ENCODE data around the gene PEX11G. TPM values are rescaled to one million over a fixed set of nuclear protein-coding genes. Genes with fewer than 3 reads are reported as not detected.
A peak's percentile ranks its signal among the peaks of the same experiment; 100 is the strongest.

Gene PEX11G
- total RNA-seq, 1 donor = 2.9 TPM

GRCh38 chr19:7456964-7457541, 31.8 kb downstream of the PEX11G start:
- no peak overlapping the region for H3K4me3 ChIP-seq (ENCODE audit: insufficient read depth, low read length)
- TF ChIP-seq CTCF (IDR thresholded peaks at IDR 0.05; ENCODE audit: extremely low read depth, low read depth, low read length) = no peak
- H3K4me1 ChIP-seq (ENCODE audit: insufficient read depth, low read length) = no peaks in the 10 kb centered on the region
- H3K36me3 ChIP-seq (ENCODE audit: insufficient read depth, low read length) = peaks cover 38% of the 10 kb centered on the region
- H3K27me3 ChIP-seq (ENCODE audit: insufficient read depth, low read length) = no peaks in the 10 kb centered on the region
- H4K20me1 ChIP-seq (ENCODE audit: insufficient read depth, low read length) = no peaks in the 10 kb centered on the region
- H2AFZ ChIP-seq (ENCODE audit: low read length) = no peak overlapping the region
- H3K9me3 ChIP-seq (ENCODE audit: low read depth, low read length) = no peaks in the 10 kb centered on the region
- H3K4me2 ChIP-seq (ENCODE audit: insufficient read depth, low read length) = no peak overlapping the region
- H3K79me2 ChIP-seq (ENCODE audit: insufficient read depth, low read length) = peaks cover 27% of the 10 kb centered on the region
- DNase-seq (ENCODE audit: insufficient read length, low spot score, missing footprints) = no peak
- no peak overlapping the region for H3K27ac ChIP-seq (ENCODE audit: low read depth, low read length)

- Histone ChIP-seq H2AFZ (ENCODE audit: low read length) (no peak overlapping the region), H3K27me3 (ENCODE audit: insufficient read depth, low read length) (no peaks in the 10 kb centered on the region), H3K36me3 (ENCODE audit: insufficient read depth, low read length) (peaks cover 38% of the 10 kb centered on the region), H3K4me1 (ENCODE audit: insufficient read depth, low read length) (no peaks in the 10 kb centered on the region), H3K27ac (ENCODE audit: low read depth, low read length) (no peak overlapping the region), H3K9me3 (ENCODE audit: low read depth, low read length) (peaks cover under 1% of the 10 kb centered on the region), H4K20me1 (ENCODE audit: insufficient read depth, low read length) (no peaks in the 10 kb centered on the region), H3K4me3 (ENCODE audit: insufficient read depth, low read length) (no peak overlapping the region), H3K79me2 (ENCODE audit: insufficient read depth, low read length) (peaks cover 37% of the 10 kb centered on the region), H3K4me2 (ENCODE audit: insufficient read depth, low read length) (no peak overlapping the region)
- TF ChIP-seq CTCF (IDR thresholded peaks at IDR 0.05; ENCODE audit: extremely low read depth, low read depth, low read length) = no peak
- no peak for DNase-seq (ENCODE audit: insufficient read length, low spot score, missing footprints)
These were observed 33.1 kb downstream of the PEX11G start for GRCh38 chr19:7455600-7456296.

GRCh38 chr19:7454998-7455397, 33.8 kb downstream of the PEX11G start:
- no peaks in the 10 kb centered on the region for H4K20me1 ChIP-seq (ENCODE audit: insufficient read depth, low read length)
- peak; percentile 54 for DNase-seq (ENCODE audit: insufficient read length, low spot score, missing footprints)
- H3K27ac ChIP-seq (ENCODE audit: low read depth, low read length) = no peak overlapping the region
- no peak overlapping the region for H2AFZ ChIP-seq (ENCODE audit: low read length)
- H3K27me3 ChIP-seq (ENCODE audit: insufficient read depth, low read length) = no peaks in the 10 kb centered on the region
- no peak for TF ChIP-seq CTCF (IDR thresholded peaks at IDR 0.05; ENCODE audit: extremely low read depth, low read depth, low read length)
- H3K9me3 ChIP-seq (ENCODE audit: low read depth, low read length) = peaks cover 4% of the 10 kb centered on the region
- H3K4me2 ChIP-seq (ENCODE audit: insufficient read depth, low read length) = no peak overlapping the region
- H3K79me2 ChIP-seq (ENCODE audit: insufficient read depth, low read length) = peaks cover 44% of the 10 kb centered on the region
- no peaks in the 10 kb centered on the region for H3K4me1 ChIP-seq (ENCODE audit: insufficient read depth, low read length)
- peaks cover 44% of the 10 kb centered on the region for H3K36me3 ChIP-seq (ENCODE audit: insufficient read depth, low read length)
- H3K4me3 ChIP-seq (ENCODE audit: insufficient read depth, low read length) = no peak overlapping the region

Measured in osteoblast (primary cell).